ENCODE results near the gene MAPK12. TPM values are rescaled to one million over a fixed set of nuclear protein-coding genes. Genes with fewer than 3 reads are reported as not detected.

MAPK12 gene
- total and polyA plus RNA-seq, 2 of the 8 experiments (the other 6 are each of a cell fraction or from before 2014, with no cell fraction given): 17.3 to 20.3 TPM

GRCh38 chr22:50286275-50286674, 24.8 kb upstream of the MAPK12 start (continued):
- TF ChIP-seq, protein P1, sequence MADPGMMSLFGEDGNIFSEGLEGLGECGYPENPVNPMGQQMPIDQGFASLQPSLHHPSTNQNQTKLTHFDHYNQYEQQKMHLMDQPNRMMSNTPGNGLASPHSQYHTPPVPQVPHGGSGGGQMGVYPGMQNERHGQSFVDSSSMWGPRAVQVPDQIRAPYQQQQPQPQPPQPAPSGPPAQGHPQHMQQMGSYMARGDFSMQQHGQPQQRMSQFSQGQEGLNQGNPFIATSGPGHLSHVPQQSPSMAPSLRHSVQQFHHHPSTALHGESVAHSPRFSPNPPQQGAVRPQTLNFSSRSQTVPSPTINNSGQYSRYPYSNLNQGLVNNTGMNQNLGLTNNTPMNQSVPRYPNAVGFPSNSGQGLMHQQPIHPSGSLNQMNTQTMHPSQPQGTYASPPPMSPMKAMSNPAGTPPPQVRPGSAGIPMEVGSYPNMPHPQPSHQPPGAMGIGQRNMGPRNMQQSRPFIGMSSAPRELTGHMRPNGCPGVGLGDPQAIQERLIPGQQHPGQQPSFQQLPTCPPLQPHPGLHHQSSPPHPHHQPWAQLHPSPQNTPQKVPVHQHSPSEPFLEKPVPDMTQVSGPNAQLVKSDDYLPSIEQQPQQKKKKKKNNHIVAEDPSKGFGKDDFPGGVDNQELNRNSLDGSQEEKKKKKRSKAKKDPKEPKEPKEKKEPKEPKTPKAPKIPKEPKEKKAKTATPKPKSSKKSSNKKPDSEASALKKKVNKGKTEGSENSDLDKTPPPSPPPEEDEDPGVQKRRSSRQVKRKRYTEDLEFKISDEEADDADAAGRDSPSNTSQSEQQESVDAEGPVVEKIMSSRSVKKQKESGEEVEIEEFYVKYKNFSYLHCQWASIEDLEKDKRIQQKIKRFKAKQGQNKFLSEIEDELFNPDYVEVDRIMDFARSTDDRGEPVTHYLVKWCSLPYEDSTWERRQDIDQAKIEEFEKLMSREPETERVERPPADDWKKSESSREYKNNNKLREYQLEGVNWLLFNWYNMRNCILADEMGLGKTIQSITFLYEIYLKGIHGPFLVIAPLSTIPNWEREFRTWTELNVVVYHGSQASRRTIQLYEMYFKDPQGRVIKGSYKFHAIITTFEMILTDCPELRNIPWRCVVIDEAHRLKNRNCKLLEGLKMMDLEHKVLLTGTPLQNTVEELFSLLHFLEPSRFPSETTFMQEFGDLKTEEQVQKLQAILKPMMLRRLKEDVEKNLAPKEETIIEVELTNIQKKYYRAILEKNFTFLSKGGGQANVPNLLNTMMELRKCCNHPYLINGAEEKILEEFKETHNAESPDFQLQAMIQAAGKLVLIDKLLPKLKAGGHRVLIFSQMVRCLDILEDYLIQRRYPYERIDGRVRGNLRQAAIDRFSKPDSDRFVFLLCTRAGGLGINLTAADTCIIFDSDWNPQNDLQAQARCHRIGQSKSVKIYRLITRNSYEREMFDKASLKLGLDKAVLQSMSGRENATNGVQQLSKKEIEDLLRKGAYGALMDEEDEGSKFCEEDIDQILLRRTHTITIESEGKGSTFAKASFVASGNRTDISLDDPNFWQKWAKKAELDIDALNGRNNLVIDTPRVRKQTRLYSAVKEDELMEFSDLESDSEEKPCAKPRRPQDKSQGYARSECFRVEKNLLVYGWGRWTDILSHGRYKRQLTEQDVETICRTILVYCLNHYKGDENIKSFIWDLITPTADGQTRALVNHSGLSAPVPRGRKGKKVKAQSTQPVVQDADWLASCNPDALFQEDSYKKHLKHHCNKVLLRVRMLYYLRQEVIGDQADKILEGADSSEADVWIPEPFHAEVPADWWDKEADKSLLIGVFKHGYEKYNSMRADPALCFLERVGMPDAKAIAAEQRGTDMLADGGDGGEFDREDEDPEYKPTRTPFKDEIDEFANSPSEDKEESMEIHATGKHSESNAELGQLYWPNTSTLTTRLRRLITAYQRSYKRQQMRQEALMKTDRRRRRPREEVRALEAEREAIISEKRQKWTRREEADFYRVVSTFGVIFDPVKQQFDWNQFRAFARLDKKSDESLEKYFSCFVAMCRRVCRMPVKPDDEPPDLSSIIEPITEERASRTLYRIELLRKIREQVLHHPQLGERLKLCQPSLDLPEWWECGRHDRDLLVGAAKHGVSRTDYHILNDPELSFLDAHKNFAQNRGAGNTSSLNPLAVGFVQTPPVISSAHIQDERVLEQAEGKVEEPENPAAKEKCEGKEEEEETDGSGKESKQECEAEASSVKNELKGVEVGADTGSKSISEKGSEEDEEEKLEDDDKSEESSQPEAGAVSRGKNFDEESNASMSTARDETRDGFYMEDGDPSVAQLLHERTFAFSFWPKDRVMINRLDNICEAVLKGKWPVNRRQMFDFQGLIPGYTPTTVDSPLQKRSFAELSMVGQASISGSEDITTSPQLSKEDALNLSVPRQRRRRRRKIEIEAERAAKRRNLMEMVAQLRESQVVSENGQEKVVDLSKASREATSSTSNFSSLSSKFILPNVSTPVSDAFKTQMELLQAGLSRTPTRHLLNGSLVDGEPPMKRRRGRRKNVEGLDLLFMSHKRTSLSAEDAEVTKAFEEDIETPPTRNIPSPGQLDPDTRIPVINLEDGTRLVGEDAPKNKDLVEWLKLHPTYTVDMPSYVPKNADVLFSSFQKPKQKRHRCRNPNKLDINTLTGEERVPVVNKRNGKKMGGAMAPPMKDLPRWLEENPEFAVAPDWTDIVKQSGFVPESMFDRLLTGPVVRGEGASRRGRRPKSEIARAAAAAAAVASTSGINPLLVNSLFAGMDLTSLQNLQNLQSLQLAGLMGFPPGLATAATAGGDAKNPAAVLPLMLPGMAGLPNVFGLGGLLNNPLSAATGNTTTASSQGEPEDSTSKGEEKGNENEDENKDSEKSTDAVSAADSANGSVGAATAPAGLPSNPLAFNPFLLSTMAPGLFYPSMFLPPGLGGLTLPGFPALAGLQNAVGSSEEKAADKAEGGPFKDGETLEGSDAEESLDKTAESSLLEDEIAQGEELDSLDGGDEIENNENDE (IDR thresholded peaks at IDR 0.05; ENCODE audit: insufficient replicate concordance, low read length): no peak
- TF ChIP-seq SUZ12 (IDR thresholded peaks at IDR 0.05; ENCODE audit: low read length) (no peak), BACH1 (IDR thresholded peaks at IDR 0.05; ENCODE audit: low read length) (no peak), EGR1 (IDR thresholded peaks at IDR 0.05; ENCODE audit: borderline replicate concordance, low read depth, low read length) (no peak), CEBPB (IDR thresholded peaks at IDR 0.05; ENCODE audit: low read depth, low read length) (no peak)
- TF ChIP-seq, protein P2, sequence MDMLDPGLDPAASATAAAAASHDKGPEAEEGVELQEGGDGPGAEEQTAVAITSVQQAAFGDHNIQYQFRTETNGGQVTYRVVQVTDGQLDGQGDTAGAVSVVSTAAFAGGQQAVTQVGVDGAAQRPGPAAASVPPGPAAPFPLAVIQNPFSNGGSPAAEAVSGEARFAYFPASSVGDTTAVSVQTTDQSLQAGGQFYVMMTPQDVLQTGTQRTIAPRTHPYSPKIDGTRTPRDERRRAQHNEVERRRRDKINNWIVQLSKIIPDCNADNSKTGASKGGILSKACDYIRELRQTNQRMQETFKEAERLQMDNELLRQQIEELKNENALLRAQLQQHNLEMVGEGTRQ (IDR thresholded peaks at IDR 0.05; ENCODE audit: low read length): no peak

All from H1 (cell line).